ENCODE data around the gene CHN1.

The CHN1 gene

GRCh38 chr2:174780856-174781255, 224.3 kb downstream of the CHN1 start:
- DNase-seq, result no peak

GRCh38 chr2:174780191-174780840, 224.9 kb downstream of the CHN1 start:
- peak; percentile 19 for DNase-seq

- DNase-seq, result no peak
Observed at GRCh38 chr2:174779361-174779928, 225.7 kb downstream of the CHN1 start.

GRCh38 chr2:174778085-174778981, 226.8 kb downstream of the CHN1 start:
- peak; percentile 84 for DNase-seq

- DNase-seq, result no peak
Observed at GRCh38 chr2:174777347-174778084, 227.7 kb downstream of the CHN1 start.

GRCh38 chr2:174776675-174777074, 228.5 kb downstream of the CHN1 start:
- no peak for DNase-seq

GRCh38 chr2:174776223-174776622, 229.0 kb downstream of the CHN1 start:
- DNase-seq, result peak; percentile 9

- no peak for DNase-seq
Observed at GRCh38 chr2:174775571-174775980, 229.6 kb downstream of the CHN1 start.

GRCh38 chr2:174774886-174775285, 230.3 kb downstream of the CHN1 start:
- DNase-seq, result no peak

- no peak for DNase-seq
Observed at GRCh38 chr2:174773215-174773614, 232.0 kb downstream of the CHN1 start.

GRCh38 chr2:174772472-174772801, 232.7 kb downstream of the CHN1 start:
- no peak for DNase-seq

- DNase-seq, result peak; percentile 36
Observed at GRCh38 chr2:174771631-174772471, 233.3 kb downstream of the CHN1 start.

GRCh38 chr2:174771136-174771535, 234.0 kb downstream of the CHN1 start:
- no peak for DNase-seq

GRCh38 chr2:174768557-174768956, 236.6 kb downstream of the CHN1 start:
- DNase-seq, result no peak

GRCh38 chr2:174766271-174766670, 238.9 kb downstream of the CHN1 start:
- DNase-seq, result no peak

GRCh38 chr2:174765576-174765975, 239.6 kb downstream of the CHN1 start:
- no peak for DNase-seq

GRCh38 chr2:174764280-174765255, 240.6 kb downstream of the CHN1 start, which contains the start of gene CHRNA1:
Gene CHRNA1 (minus strand): TSS chr2:174764472. CDS start chr2:174764394, 78 bp downstream.
- DNase-seq, result no peak

- no peak for DNase-seq
Observed at GRCh38 chr2:174763780-174764179, 241.4 kb downstream of the CHN1 start.

GRCh38 chr2:174762464-174762863, 242.7 kb downstream of the CHN1 start:
- DNase-seq, result no peak

GRCh38 chr2:174761837-174762236, 243.3 kb downstream of the CHN1 start:
- DNase-seq, result no peak
